ENCODE results near the gene FITM1.

Gene FITM1

DNA sequence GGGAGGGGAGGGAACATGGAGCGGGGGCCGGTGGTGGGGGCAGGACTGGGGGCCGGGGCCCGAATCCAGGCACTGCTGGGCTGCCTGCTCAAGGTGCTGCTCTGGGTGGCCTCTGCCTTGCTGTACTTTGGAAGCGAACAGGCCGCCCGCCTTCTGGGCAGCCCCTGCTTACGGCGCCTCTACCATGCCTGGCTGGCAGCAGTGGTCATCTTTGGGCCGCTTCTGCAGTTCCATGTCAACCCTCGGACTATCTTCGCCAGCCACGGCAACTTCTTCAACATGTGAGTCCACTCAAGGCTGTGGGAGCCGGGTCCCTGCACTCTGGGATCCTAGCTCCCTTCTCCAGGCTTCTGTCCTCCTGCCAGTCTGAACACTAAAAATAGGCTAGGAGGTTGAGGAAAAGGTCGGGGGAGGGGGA lies 1.1 kb downstream of the FITM1 start:
- Histone ChIP-seq H3K27me3 (ENCODE audit: insufficient read depth, poor library complexity, severe bottlenecking) (no peaks in the 10 kb centered on the region), H3K27ac (replicated peaks) (no peak overlapping the region), H3K4me3 (replicated peaks; ENCODE audit: insufficient read depth, low read length) (no peak overlapping the region)
- no peak for DNase-seq (ENCODE audit: low read depth in 1 of 2, low spot score in 1 of 2)
- TF ChIP-seq POLR2AphosphoS5 (IDR thresholded peaks at IDR 0.05; ENCODE audit: low read depth) = no peak
- TF ChIP-seq CTCF (IDR thresholded peaks at IDR 0.05; ENCODE audit: insufficient read depth, low read length) = no peak
- no peak for TF ChIP-seq SPI1 (IDR thresholded peaks at IDR 0.05; ENCODE audit: borderline replicate concordance, low read depth)
- TF ChIP-seq GABPA (IDR thresholded peaks at IDR 0.05; ENCODE audit: low read depth) = no peak
- TF ChIP-seq, protein P1, sequence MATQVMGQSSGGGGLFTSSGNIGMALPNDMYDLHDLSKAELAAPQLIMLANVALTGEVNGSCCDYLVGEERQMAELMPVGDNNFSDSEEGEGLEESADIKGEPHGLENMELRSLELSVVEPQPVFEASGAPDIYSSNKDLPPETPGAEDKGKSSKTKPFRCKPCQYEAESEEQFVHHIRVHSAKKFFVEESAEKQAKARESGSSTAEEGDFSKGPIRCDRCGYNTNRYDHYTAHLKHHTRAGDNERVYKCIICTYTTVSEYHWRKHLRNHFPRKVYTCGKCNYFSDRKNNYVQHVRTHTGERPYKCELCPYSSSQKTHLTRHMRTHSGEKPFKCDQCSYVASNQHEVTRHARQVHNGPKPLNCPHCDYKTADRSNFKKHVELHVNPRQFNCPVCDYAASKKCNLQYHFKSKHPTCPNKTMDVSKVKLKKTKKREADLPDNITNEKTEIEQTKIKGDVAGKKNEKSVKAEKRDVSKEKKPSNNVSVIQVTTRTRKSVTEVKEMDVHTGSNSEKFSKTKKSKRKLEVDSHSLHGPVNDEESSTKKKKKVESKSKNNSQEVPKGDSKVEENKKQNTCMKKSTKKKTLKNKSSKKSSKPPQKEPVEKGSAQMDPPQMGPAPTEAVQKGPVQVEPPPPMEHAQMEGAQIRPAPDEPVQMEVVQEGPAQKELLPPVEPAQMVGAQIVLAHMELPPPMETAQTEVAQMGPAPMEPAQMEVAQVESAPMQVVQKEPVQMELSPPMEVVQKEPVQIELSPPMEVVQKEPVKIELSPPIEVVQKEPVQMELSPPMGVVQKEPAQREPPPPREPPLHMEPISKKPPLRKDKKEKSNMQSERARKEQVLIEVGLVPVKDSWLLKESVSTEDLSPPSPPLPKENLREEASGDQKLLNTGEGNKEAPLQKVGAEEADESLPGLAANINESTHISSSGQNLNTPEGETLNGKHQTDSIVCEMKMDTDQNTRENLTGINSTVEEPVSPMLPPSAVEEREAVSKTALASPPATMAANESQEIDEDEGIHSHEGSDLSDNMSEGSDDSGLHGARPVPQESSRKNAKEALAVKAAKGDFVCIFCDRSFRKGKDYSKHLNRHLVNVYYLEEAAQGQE (IDR thresholded peaks at IDR 0.05; ENCODE audit: insufficient replicate concordance, low read depth) = no peak

GRCh38 chr14:24132061-24132685 lies 1.7 kb downstream of the FITM1 start:
- Histone ChIP-seq H3K4me3 (replicated peaks; ENCODE audit: insufficient read depth, low read length) (no peak overlapping the region), H3K27me3 (ENCODE audit: insufficient read depth, poor library complexity, severe bottlenecking) (no peaks in the 10 kb centered on the region), H3K27ac (replicated peaks) (no peak overlapping the region)
- TF ChIP-seq GABPA (IDR thresholded peaks at IDR 0.05; ENCODE audit: low read depth) = no peak
- TF ChIP-seq POLR2AphosphoS5 (IDR thresholded peaks at IDR 0.05; ENCODE audit: low read depth) = no peak
- no peak for TF ChIP-seq SPI1 (IDR thresholded peaks at IDR 0.05; ENCODE audit: borderline replicate concordance, low read depth)
- TF ChIP-seq, protein P1 (IDR thresholded peaks at IDR 0.05; ENCODE audit: insufficient replicate concordance, low read depth) = no peak
- no peak for TF ChIP-seq CTCF (IDR thresholded peaks at IDR 0.05; ENCODE audit: insufficient read depth, low read length)
- no peak for DNase-seq (ENCODE audit: low read depth in 1 of 2, low spot score in 1 of 2)

DNA sequence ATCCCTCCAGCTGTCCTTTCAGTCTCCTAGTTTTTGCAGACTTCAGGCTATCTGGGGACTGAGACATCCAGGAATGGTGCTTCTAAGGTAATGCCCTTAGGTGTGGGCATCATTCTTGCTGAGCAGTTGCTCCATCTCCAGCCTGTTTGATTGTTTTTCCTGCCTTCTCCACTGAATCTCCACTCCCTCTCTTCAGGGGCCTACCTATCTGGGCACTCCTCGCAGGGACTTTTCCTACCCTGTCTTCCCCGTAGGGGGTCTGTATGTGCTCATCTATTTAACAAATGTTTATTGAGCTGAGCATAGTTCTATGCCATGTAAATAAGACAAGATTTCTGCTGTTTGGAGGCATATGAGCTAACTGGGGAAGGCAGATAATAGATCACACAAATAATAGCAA lies 2.5 kb downstream of the FITM1 start:
- Histone ChIP-seq H3K27me3 (ENCODE audit: insufficient read depth, poor library complexity, severe bottlenecking) (no peaks in the 10 kb centered on the region), H3K27ac (replicated peaks) (no peak overlapping the region), H3K4me3 (replicated peaks; ENCODE audit: insufficient read depth, low read length) (no peak overlapping the region)
- no peak for TF ChIP-seq SPI1 (IDR thresholded peaks at IDR 0.05; ENCODE audit: borderline replicate concordance, low read depth)
- TF ChIP-seq, protein P1 (IDR thresholded peaks at IDR 0.05; ENCODE audit: insufficient replicate concordance, low read depth) = no peak
- no peak for TF ChIP-seq POLR2AphosphoS5 (IDR thresholded peaks at IDR 0.05; ENCODE audit: low read depth)
- no peak for TF ChIP-seq GABPA (IDR thresholded peaks at IDR 0.05; ENCODE audit: low read depth)
- no peak for TF ChIP-seq CTCF (IDR thresholded peaks at IDR 0.05; ENCODE audit: insufficient read depth, low read length)
- DNase-seq (ENCODE audit: low read depth in 1 of 2, low spot score in 1 of 2) = no peak
